Endothelial cell of umbilical vein (primary cell): ENCODE results near the gene RPS19. TPM values are rescaled to one million over a fixed set of nuclear protein-coding genes. Genes with fewer than 3 reads are reported as not detected.

ENCODE experiments used
- BruUV-seq: library from RNA; stranded (reverse); fragments of 400-500 nt; replicated peaks from 2 replicates; lab custom pipeline; 2021; lab: Mats Ljungman, UMichigan
- CTCF ChIA-PET: fragments of 300-600, 350-600 bp; sonication (Branson Sonifier 250); formaldehyde crosslinking; loops from one replicate; lab custom pipeline; 2021; ENCODE audit warnings: antibody characterized with exemption, inconsistent platforms; lab: Charles Lee
- POLR2A ChIA-PET: fragments of 300-600, 350-600 bp; sonication (Branson Sonifier 250); formaldehyde crosslinking; loops from one replicate; lab custom pipeline; 2021; ENCODE audit warnings: antibody characterized with exemption, inconsistent platforms; lab: Charles Lee
- DNase-seq: peaks from one replicate; pipeline ENCODE4 v3.0.0-alpha.2; 2011; ENCODE audit warnings: low read depth, low spot score
- FAIRE-seq: peaks from 2 replicates; lab custom pipeline; 2011; peaks lifted over from hg19 to GRCh38; lab: Jason Lieb, UNC
- H2AFZ ChIP-seq: 2 replicates; pipeline ENCODE4 v1.6.0; 2012; ENCODE audit warnings: low read depth, low read length, control low read depth, inconsistent platforms
- H3K27ac ChIP-seq: 2 replicates; pipeline ENCODE4 v1.5.1; 2011; ENCODE audit warnings: low read depth, mild to moderate bottlenecking, control low read depth, low read length, moderate library complexity; ENCODE audit not compliant: insufficient read depth
- H3K27me3 ChIP-seq, 2 experiments: 2 replicates each; pipeline versions ENCODE4 v1.6.0 to v1.6.1; 2011; ENCODE audit warnings: low read length in 2 of 2, mixed read lengths in 1 of 2; ENCODE audit not compliant: control insufficient read depth in 2 of 2, insufficient read depth in 2 of 2
- H3K36me3 ChIP-seq, 2 experiments: 2 replicates in 1 of 2; 3 replicates in 1 of 2; pipeline ENCODE4 v1.5.1; 2011; ENCODE audit warnings: low read length in 2 of 2, mild to moderate bottlenecking in 1 of 2, moderate library complexity in 1 of 2; ENCODE audit not compliant: control insufficient read depth in 2 of 2, insufficient read depth in 2 of 2; ENCODE audit errors: extremely low read depth in 1 of 2
- H3K4me1 ChIP-seq: 3 replicates; pipeline ENCODE4 v1.5.1; 2011; ENCODE audit warnings: mild to moderate bottlenecking, low read length; ENCODE audit not compliant: control insufficient read depth, insufficient read depth; ENCODE audit errors: extremely low read depth
- H3K4me2 ChIP-seq: 2 replicates; pipeline ENCODE4 v1.6.1; 2011; ENCODE audit warnings: low read length, control low read depth, mixed read lengths; ENCODE audit not compliant: insufficient read depth
- H3K4me3 ChIP-seq, 3 experiments: fragments of 200-600 bp in 1 of 3; sonication (generic), shearing (Covaris generic) in 1 of 3; replicated peaks in 1 of 3; 2 replicates each; pipeline ENCODE4 v1.5.1; 2011 to 2016; ENCODE audit warnings: control low read depth in 3 of 3, low read length in 3 of 3, mild to moderate bottlenecking in 2 of 3, inconsistent platforms in 1 of 3, low read depth in 1 of 3, moderate library complexity in 1 of 3; ENCODE audit not compliant: insufficient read depth in 1 of 3
- H3K79me2 ChIP-seq: 2 replicates; pipeline ENCODE4 v1.6.0; 2012; ENCODE audit warnings: low read length, inconsistent platforms; ENCODE audit not compliant: control insufficient read depth, insufficient read depth
- H3K9ac ChIP-seq: replicated peaks from 2 replicates; pipeline ENCODE3; 2011; ENCODE audit warnings: low read length, control low read depth; ENCODE audit not compliant: insufficient read depth; ENCODE audit errors: extremely low read depth
- H3K9me1 ChIP-seq: replicated peaks from 3 replicates; pipeline ENCODE4 v1.6.0; 2011; ENCODE audit warnings: mild to moderate bottlenecking, low read length; ENCODE audit not compliant: control insufficient read depth, insufficient read depth; ENCODE audit errors: extremely low read depth
- H3K9me3 ChIP-seq: replicated peaks from 2 replicates; pipeline ENCODE4 v1.5.1; 2012; ENCODE audit warnings: low read length, inconsistent platforms; ENCODE audit not compliant: control insufficient read depth, insufficient read depth
- H4K20me1 ChIP-seq: replicated peaks from 2 replicates; pipeline ENCODE3; 2011; ENCODE audit warnings: mild to moderate bottlenecking, low read length; ENCODE audit not compliant: control insufficient read depth, insufficient read depth; ENCODE audit errors: extremely low read depth
- EZH2 ChIP-seq: IDR thresholded peaks from 2 replicates; pipeline ENCODE4 v1.6.1; 2012; ENCODE audit warnings: borderline replicate concordance, low read depth, mild to moderate bottlenecking, moderate library complexity, low read length, inconsistent platforms; ENCODE audit not compliant: severe bottlenecking
- FOS ChIP-seq: IDR thresholded peaks from 2 replicates; pipeline ENCODE4 v1.6.1; 2011; ENCODE audit warnings: mild to moderate bottlenecking, low read length, moderate library complexity, borderline replicate concordance; ENCODE audit not compliant: insufficient read depth
- GATA2 ChIP-seq: IDR thresholded peaks from 2 replicates; pipeline ENCODE4 v1.7.0; 2011; ENCODE audit warnings: low read depth, mild to moderate bottlenecking, moderate library complexity, mixed read lengths, low read length; ENCODE audit not compliant: insufficient read length, insufficient read depth
- JUN ChIP-seq: IDR thresholded peaks from 2 replicates; pipeline ENCODE4 v1.6.1; 2011; ENCODE audit warnings: borderline replicate concordance, low read depth; ENCODE audit not compliant: insufficient read length, insufficient read depth
- MYC ChIP-seq: IDR thresholded peaks from one replicate; pipeline ENCODE4 v1.6.1; 2011; ENCODE audit warnings: mild to moderate bottlenecking, low read depth, low read length
- POLR2A ChIP-seq: IDR thresholded peaks from 2 replicates; pipeline ENCODE4 v1.6.1; 2012; ENCODE audit warnings: low read depth, mild to moderate bottlenecking, control low read depth, low read length
- POLR2AphosphoS5 ChIP-seq: IDR thresholded peaks from 2 replicates; pipeline ENCODE4 v1.6.1; 2012; ENCODE audit warnings: low read depth, mild to moderate bottlenecking, control low read depth, low read length, moderate library complexity; ENCODE audit not compliant: insufficient read depth
- dilution Hi-C: fragments of 300-500 bp; cut with MboI; formaldehyde crosslinking; loops from one replicate; pipeline ENCODE4 v1.15.0; 2019; ENCODE audit warnings: low sequenced_read_pairs; ENCODE audit not compliant: extremely low pct_ligation_motif_present
- intact Hi-C: fragments of 100-400 bp; cut with micrococcal nuclease; formaldehyde crosslinking; loops from one replicate; pipeline ENCODE4 v1.10.0; 2022
- polyA plus RNA-seq, 4 experiments: library from polyadenylated mRNA; depleted of rRNA in 3 of 4; stranded (reverse) in 3 of 4; unstranded in 1 of 4; fragments of >200 nt; gene quantifications; 2 replicates each; pipeline versions ENCODE4 v1.2.1 to v1.2.3, GENCODE V29; 2011 to 2012; ENCODE audit warnings: missing spikeins in 1 of 4
- total RNA-seq: library from RNA; stranded (reverse); gene quantifications from 2 replicates; pipeline ENCODE4 v1.2.3, GENCODE V29; 2021
- TF ChIP-seq, protein P1 (sequence below): IDR thresholded peaks from 2 replicates; pipeline ENCODE4 v1.6.1; 2011; ENCODE audit not compliant: insufficient read depth, insufficient read length
- TF ChIP-seq, protein P2 (sequence below), 2 donors: IDR thresholded peaks; 1 replicate in 1 of 2; 2 replicates in 1 of 2; pipeline ENCODE4 v1.5.1; 2011; ENCODE audit warnings: low read length in 2 of 2, mild to moderate bottlenecking in 2 of 2, moderate library complexity in 2 of 2, control low read depth in 1 of 2, inconsistent platforms in 1 of 2, low read depth in 1 of 2; ENCODE audit not compliant: insufficient read depth in 1 of 2; ENCODE audit errors: extremely low read depth in 1 of 2

The RPS19 gene
- total and polyA plus RNA-seq, 2 donors (not counting 3 experiments of a cell fraction or from before 2014, with no cell fraction given): 2,234 to 4,353 TPM

DNA sequence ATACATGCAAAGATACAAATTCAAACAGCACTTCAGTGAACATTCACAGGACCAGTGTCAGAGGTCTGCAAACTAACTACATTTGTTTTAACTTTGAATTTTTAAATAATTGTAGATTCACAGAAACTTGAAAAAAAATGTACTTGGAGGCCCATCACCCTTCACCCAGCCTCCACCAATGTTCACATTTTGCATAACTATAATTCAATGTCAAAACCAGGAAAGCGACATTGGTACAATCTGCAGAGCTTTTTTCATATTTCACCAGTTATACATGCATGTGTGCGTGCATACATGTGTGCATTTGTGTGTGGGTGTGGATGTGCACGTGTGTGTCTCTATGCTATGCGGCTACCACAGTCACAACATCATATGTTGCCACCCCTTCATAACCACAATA lies 44.8 kb upstream of the RPS19 start:
- POLR2A ChIA-PET: no interaction called here
- Histone ChIP-seq H3K36me3 (no peaks in the 10 kb centered on the region), H4K20me1 (no peaks in the 10 kb centered on the region), H3K4me2 (no peak overlapping the region), H3K9ac (no peak overlapping the region), H3K4me3 (no peak overlapping the region), H2AFZ (no peak overlapping the region), H3K79me2 (no peaks in the 10 kb centered on the region), H3K9me3 (no peaks in the 10 kb centered on the region), H3K27me3 (no peaks in the 10 kb centered on the region), H3K27ac (no peak overlapping the region), H3K4me1 (no peaks in the 10 kb centered on the region), H3K9me1 (no peaks in the 10 kb centered on the region)
- intact Hi-C loops: no loop called here
- TF ChIP-seq, protein P1, sequence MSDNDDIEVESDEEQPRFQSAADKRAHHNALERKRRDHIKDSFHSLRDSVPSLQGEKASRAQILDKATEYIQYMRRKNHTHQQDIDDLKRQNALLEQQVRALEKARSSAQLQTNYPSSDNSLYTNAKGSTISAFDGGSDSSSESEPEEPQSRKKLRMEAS: no peak
- TF ChIP-seq JUN: no peak
- TF ChIP-seq EZH2: no peak
- TF ChIP-seq POLR2AphosphoS5: no peak
- no peak for TF ChIP-seq MYC
- TF ChIP-seq FOS: no peak
- no peak for TF ChIP-seq POLR2A
- dilution Hi-C loops: no loop called here
- CTCF ChIA-PET: interaction anchor here (3.8 kb wide), 1 partner anchor 23 kb away, joined by 17 read pairs; no protein-coding TSS in a partner anchor
- FAIRE-seq (no peak), DNase-seq (no peak)
- no TSS peak for BruUV-seq

DNA sequence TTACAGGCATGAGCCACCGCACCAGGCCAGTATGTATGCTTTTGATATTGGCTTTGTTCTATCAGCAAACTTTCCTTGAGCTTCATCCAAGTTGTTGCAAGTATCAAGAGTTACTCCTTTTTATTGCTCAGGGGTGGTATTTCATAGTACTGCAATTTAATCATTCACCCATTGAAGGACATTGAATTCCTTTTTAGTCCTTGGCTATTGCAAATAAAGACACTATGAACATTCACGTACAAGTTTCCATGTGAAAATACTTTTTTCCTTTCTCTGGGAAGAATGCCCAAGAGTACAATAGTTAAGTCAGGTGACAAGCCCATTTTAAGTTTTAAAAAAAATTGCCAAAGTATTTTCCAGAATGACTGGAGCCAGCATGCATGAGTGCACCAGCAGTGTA lies 43.3 kb upstream of the RPS19 start:
- no peak for FAIRE-seq
- TF ChIP-seq POLR2A: no peak
- TF ChIP-seq JUN: no peak
- TF ChIP-seq MYC: no peak
- TF ChIP-seq FOS: no peak
- TF ChIP-seq EZH2: no peak
- TF ChIP-seq, protein P2, sequence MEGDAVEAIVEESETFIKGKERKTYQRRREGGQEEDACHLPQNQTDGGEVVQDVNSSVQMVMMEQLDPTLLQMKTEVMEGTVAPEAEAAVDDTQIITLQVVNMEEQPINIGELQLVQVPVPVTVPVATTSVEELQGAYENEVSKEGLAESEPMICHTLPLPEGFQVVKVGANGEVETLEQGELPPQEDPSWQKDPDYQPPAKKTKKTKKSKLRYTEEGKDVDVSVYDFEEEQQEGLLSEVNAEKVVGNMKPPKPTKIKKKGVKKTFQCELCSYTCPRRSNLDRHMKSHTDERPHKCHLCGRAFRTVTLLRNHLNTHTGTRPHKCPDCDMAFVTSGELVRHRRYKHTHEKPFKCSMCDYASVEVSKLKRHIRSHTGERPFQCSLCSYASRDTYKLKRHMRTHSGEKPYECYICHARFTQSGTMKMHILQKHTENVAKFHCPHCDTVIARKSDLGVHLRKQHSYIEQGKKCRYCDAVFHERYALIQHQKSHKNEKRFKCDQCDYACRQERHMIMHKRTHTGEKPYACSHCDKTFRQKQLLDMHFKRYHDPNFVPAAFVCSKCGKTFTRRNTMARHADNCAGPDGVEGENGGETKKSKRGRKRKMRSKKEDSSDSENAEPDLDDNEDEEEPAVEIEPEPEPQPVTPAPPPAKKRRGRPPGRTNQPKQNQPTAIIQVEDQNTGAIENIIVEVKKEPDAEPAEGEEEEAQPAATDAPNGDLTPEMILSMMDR (IDR thresholded peaks at IDR 0.05; ENCODE audit: extremely low read depth in 1 of 2, insufficient read depth in 1 of 2, low read depth in 1 of 2, low read length in 2 of 2): no peak
- no peak for TF ChIP-seq POLR2AphosphoS5
- no peak for TF ChIP-seq GATA2
- TF ChIP-seq, protein P1: no peak
- Histone ChIP-seq H3K4me3 (no peak overlapping the region), H3K9me3 (no peaks in the 10 kb centered on the region), H3K4me1 (no peaks in the 10 kb centered on the region), H3K79me2 (no peaks in the 10 kb centered on the region), H3K27me3 (no peaks in the 10 kb centered on the region), H2AFZ (no peak overlapping the region), H3K4me2 (no peak overlapping the region), H4K20me1 (no peaks in the 10 kb centered on the region), H3K36me3 (no peaks in the 10 kb centered on the region), H3K27ac (no peak overlapping the region), H3K9ac (no peak overlapping the region), H3K9me1 (no peaks in the 10 kb centered on the region)
- dilution Hi-C loops: no loop called here
- CTCF ChIA-PET: no interaction called here
- no peak for DNase-seq
- POLR2A ChIA-PET: no interaction called here
- no TSS peak for BruUV-seq
- intact Hi-C loops: no loop called here
